H9 (cell line): ENCODE results near the gene POFUT2. TPM values are rescaled to one million over a fixed set of nuclear protein-coding genes. Genes with fewer than 3 reads are reported as not detected.

Experiments
- DNase-seq: peaks from one replicate; pipeline ENCODE4 v3.0.0-alpha.2; 2017
- H2AFZ ChIP-seq: one replicate; pipeline ENCODE4 v1.6.1; 2013; ENCODE audit warnings: mild to moderate bottlenecking, low read length, control low read depth, moderate library complexity
- H2AK5ac ChIP-seq: 2 replicates; pipeline ENCODE4 v1.6.1; 2013; ENCODE audit warnings: low read length, control low read depth, mixed read lengths; ENCODE audit not compliant: insufficient read length
- H2BK120ac ChIP-seq: one replicate; pipeline ENCODE4 v1.6.1; 2013; ENCODE audit warnings: low read depth, mild to moderate bottlenecking, low read length, control low read depth, inconsistent platforms; ENCODE audit not compliant: poor library complexity, severe bottlenecking
- H2BK12ac ChIP-seq: 2 replicates; pipeline ENCODE4 v1.6.1; 2013; ENCODE audit warnings: low read length, control low read depth, mixed read lengths, low read depth; ENCODE audit not compliant: insufficient read length
- H2BK15ac ChIP-seq: 2 replicates; pipeline ENCODE4 v1.6.1; 2013; ENCODE audit warnings: low read depth, low read length, control low read depth
- H2BK20ac ChIP-seq: one replicate; pipeline ENCODE4 v1.6.1; 2013; ENCODE audit warnings: low read depth, mild to moderate bottlenecking, low read length, control low read depth, inconsistent platforms; ENCODE audit not compliant: poor library complexity, severe bottlenecking
- H2BK5ac ChIP-seq: 2 replicates; pipeline ENCODE4 v1.6.1; 2013; ENCODE audit warnings: low read length, control low read depth, mixed read lengths; ENCODE audit not compliant: insufficient read length
- H3K14ac ChIP-seq: 2 replicates; pipeline ENCODE4 v1.6.1; 2013; ENCODE audit warnings: low read length, control low read depth; ENCODE audit not compliant: insufficient read depth
- H3K18ac ChIP-seq: 2 replicates; pipeline ENCODE4 v1.6.1; 2013; ENCODE audit warnings: low read depth, mild to moderate bottlenecking, mixed read lengths, low read length, control low read depth; ENCODE audit not compliant: insufficient read length
- H3K23ac ChIP-seq: 2 replicates; pipeline ENCODE4 v1.6.1; 2013; ENCODE audit warnings: low read length, control low read depth, mixed read lengths, low read depth; ENCODE audit not compliant: insufficient read length
- H3K23me2 ChIP-seq: 2 replicates; pipeline ENCODE4 v1.6.1; 2013; ENCODE audit warnings: low read depth, mild to moderate bottlenecking, mixed read lengths, low read length, control low read depth; ENCODE audit not compliant: insufficient read length, poor library complexity, severe bottlenecking
- H3K27ac ChIP-seq: 2 replicates; pipeline ENCODE4 v1.5.1; 2013; ENCODE audit warnings: low read length, control low read depth, mixed read lengths, low read depth; ENCODE audit not compliant: insufficient read length
- H3K27me3 ChIP-seq: 2 replicates; pipeline ENCODE4 v1.6.1; 2013; ENCODE audit warnings: low read length, control low read depth, inconsistent platforms; ENCODE audit not compliant: insufficient read depth
- H3K4ac ChIP-seq: 2 replicates; pipeline ENCODE4 v1.6.1; 2013; ENCODE audit warnings: low read depth, mild to moderate bottlenecking, control low read depth, inconsistent platforms, low read length, moderate library complexity
- H3K4me1 ChIP-seq: 2 replicates; pipeline ENCODE4 v1.6.1; 2013; ENCODE audit warnings: low read length, control low read depth, inconsistent platforms; ENCODE audit not compliant: insufficient read depth
- H3K4me2 ChIP-seq: 2 replicates; pipeline ENCODE4 v1.6.1; 2013; ENCODE audit warnings: low read length, control low read depth, mixed read lengths; ENCODE audit not compliant: insufficient read length, insufficient read depth
- H3K56ac ChIP-seq: 2 replicates; pipeline ENCODE4 v1.6.1; 2013; ENCODE audit warnings: low read depth, mild to moderate bottlenecking, mixed read lengths, low read length, control low read depth; ENCODE audit not compliant: insufficient read length
- H3K79me1 ChIP-seq: 2 replicates; pipeline ENCODE4 v1.6.1; 2013; ENCODE audit warnings: low read depth, mild to moderate bottlenecking, moderate library complexity, low read length, control low read depth, inconsistent platforms; ENCODE audit not compliant: insufficient read depth, poor library complexity, severe bottlenecking
- H3K79me2 ChIP-seq: 2 replicates; pipeline ENCODE4 v1.6.1; 2013; ENCODE audit warnings: low read length, control low read depth, inconsistent platforms; ENCODE audit not compliant: insufficient read depth
- H3K9ac ChIP-seq: 2 replicates; pipeline ENCODE4 v1.6.1; 2013; ENCODE audit warnings: low read length, control low read depth, mixed read lengths; ENCODE audit not compliant: insufficient read length; ENCODE audit errors: extremely low read depth
- H3K9me3 ChIP-seq: one replicate; pipeline ENCODE4 v1.6.1; 2013; ENCODE audit warnings: low read depth, low read length, inconsistent platforms; ENCODE audit not compliant: control insufficient read depth
- H3T11ph ChIP-seq: one replicate; pipeline ENCODE4 v1.6.1; 2013; ENCODE audit warnings: mild to moderate bottlenecking, low read length, control low read depth, inconsistent platforms
- H4K20me1 ChIP-seq: one replicate; pipeline ENCODE4 v1.6.1; 2013; ENCODE audit not compliant: control insufficient read depth, insufficient read length, insufficient read depth
- H4K5ac ChIP-seq: 2 replicates; pipeline ENCODE4 v1.6.1; 2013; ENCODE audit warnings: low read depth, mild to moderate bottlenecking, mixed read lengths, low read length, control low read depth; ENCODE audit not compliant: insufficient read length
- H4K8ac ChIP-seq: replicated peaks from 2 replicates; pipeline ENCODE4 v1.6.1; 2013; ENCODE audit warnings: low read length, control low read depth, mixed read lengths, low read depth; ENCODE audit not compliant: insufficient read length
- H4K91ac ChIP-seq: 2 replicates; pipeline ENCODE4 v1.6.1; 2013; ENCODE audit warnings: low read depth, mild to moderate bottlenecking, moderate library complexity, mixed read lengths, low read length, control low read depth; ENCODE audit not compliant: insufficient read length
- H3K27ac Mint-ChIP-seq, 3 experiments: 2 replicates in 2 of 3; 3 replicates in 1 of 3; pipeline ENCODE4 v1.8.0; 2020 to 2021; ENCODE audit warnings: mixed read lengths in 3 of 3, mild to moderate bottlenecking in 1 of 3, moderate library complexity in 1 of 3
- H3K27me3 Mint-ChIP-seq: 2 replicates; pipeline ENCODE4 v1.8.0; 2021; ENCODE audit warnings: low read depth, mild to moderate bottlenecking, moderate library complexity, mixed read lengths
- H3K36me3 Mint-ChIP-seq, 3 experiments: 2 replicates in 2 of 3; 3 replicates in 1 of 3; pipeline ENCODE4 v1.8.0; 2020 to 2021; ENCODE audit warnings: low read depth in 3 of 3, mixed read lengths in 3 of 3; ENCODE audit not compliant: insufficient read depth in 1 of 3
- H3K4me1 Mint-ChIP-seq, 2 experiments: 2 replicates each; pipeline ENCODE4 v1.8.0; 2020; ENCODE audit warnings: mixed read lengths in 2 of 2
- H3K4me3 Mint-ChIP-seq, 2 experiments: 2 replicates in 1 of 2; 3 replicates in 1 of 2; pipeline ENCODE4 v1.8.0; 2020 to 2021; ENCODE audit warnings: mild to moderate bottlenecking in 2 of 2, mixed read lengths in 2 of 2, moderate library complexity in 1 of 2
- H3K9me3 Mint-ChIP-seq, 2 experiments: 2 replicates in 1 of 2; 3 replicates in 1 of 2; pipeline ENCODE4 v1.8.0; 2020; ENCODE audit warnings: mild to moderate bottlenecking in 2 of 2, mixed read lengths in 2 of 2, moderate library complexity in 1 of 2
- WGBS: extraction: QIAGEN DNeasy Blood & Tissue Kit; methylation state at CpG from one replicate; pipeline ENCODE4 v1.1.7; 2013; ENCODE audit warnings: missing lambda C conversion rate, low lambda C conversion rate, mixed read lengths; ENCODE audit not compliant: insufficient read length; ENCODE audit errors: extremely low coverage; 5-methylcytosine and 5-hydroxymethylcytosine counted together
- total RNA-seq: library from RNA; stranded (reverse); gene quantifications from 2 replicates; pipeline ENCODE4 v1.2.1, GENCODE V29; 2021
- TF ChIP-seq, protein P1 (sequence below): fragments of 200-600 bp; sonication (generic); conservative IDR thresholded peaks from 3 replicates; pipeline ENCODE4 v1.8.0; 2021; ENCODE audit warnings: antibody characterized with exemption, mild to moderate bottlenecking

POFUT2 gene
- total RNA-seq, 1 experiment from 2014 or later = 34.8 TPM

DNA sequence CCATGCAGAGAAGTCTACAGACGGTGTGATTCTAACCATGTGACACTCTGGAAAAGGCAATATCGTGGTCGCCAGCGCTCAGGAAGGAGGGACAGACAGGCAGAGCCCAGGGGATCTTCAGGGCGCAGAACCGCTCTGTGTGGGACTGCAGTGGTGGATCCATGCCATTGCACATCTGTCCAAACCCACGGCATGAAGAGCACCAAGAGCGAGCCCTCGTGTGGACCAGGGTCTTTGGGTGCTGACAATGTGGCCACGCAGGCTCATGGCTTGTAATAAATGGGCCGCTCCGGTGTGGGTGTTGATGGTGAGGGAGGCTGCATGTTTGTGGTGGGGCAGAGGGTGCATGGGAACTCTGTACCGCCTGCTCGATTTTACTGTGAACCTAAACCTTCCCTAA, 25.3 kb upstream of the POFUT2 start:
- Mint-ChIP-seq H3K4me1 (peaks cover 16 to 17% of the 10 kb centered on the region in 2 experiments), H3K4me3 (no peak overlapping the region), H3K36me3 (no peaks in the 10 kb centered on the region; a peak in 2 of 7 replicates), H3K27ac (no peak overlapping the region), H3K9me3 (peaks cover 0 to 3% of the 10 kb centered on the region in 2 experiments; a peak in 1 of 5 replicates), H3K27me3 (peaks cover 18% of the 10 kb centered on the region)
- H2BK5ac ChIP-seq = no peak overlapping the region
- no peaks in the 10 kb centered on the region for H3K4me1 ChIP-seq
- no peak overlapping the region for H2AFZ ChIP-seq
- H3K23me2 ChIP-seq = no peaks in the 10 kb centered on the region
- H2BK120ac ChIP-seq = no peak overlapping the region
- no peak overlapping the region for H3K23ac ChIP-seq
- H3K9ac ChIP-seq = no peak overlapping the region
- H3K27me3 ChIP-seq = no peaks in the 10 kb centered on the region
- no peak overlapping the region for H4K8ac ChIP-seq
- TF ChIP-seq, protein P1, sequence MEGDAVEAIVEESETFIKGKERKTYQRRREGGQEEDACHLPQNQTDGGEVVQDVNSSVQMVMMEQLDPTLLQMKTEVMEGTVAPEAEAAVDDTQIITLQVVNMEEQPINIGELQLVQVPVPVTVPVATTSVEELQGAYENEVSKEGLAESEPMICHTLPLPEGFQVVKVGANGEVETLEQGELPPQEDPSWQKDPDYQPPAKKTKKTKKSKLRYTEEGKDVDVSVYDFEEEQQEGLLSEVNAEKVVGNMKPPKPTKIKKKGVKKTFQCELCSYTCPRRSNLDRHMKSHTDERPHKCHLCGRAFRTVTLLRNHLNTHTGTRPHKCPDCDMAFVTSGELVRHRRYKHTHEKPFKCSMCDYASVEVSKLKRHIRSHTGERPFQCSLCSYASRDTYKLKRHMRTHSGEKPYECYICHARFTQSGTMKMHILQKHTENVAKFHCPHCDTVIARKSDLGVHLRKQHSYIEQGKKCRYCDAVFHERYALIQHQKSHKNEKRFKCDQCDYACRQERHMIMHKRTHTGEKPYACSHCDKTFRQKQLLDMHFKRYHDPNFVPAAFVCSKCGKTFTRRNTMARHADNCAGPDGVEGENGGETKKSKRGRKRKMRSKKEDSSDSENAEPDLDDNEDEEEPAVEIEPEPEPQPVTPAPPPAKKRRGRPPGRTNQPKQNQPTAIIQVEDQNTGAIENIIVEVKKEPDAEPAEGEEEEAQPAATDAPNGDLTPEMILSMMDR = no peak
- H2BK15ac ChIP-seq = no peak overlapping the region
- no peak overlapping the region for H4K5ac ChIP-seq
- no peak for DNase-seq
- H3K4ac ChIP-seq = no peak overlapping the region
- H4K91ac ChIP-seq = no peak overlapping the region
- H3K27ac ChIP-seq = no peak overlapping the region
- no peaks in the 10 kb centered on the region for H3K9me3 ChIP-seq
- H3K4me2 ChIP-seq = no peak overlapping the region
- no peaks in the 10 kb centered on the region for H4K20me1 ChIP-seq
- H3T11ph ChIP-seq = no peak overlapping the region
- H2BK12ac ChIP-seq = no peak overlapping the region
- H2BK20ac ChIP-seq = no peak overlapping the region
- no CpG with 5 or more reads among the region's 14 CpGs for WGBS
- H3K79me2 ChIP-seq = no peaks in the 10 kb centered on the region
- no peak overlapping the region for H3K18ac ChIP-seq
- H3K56ac ChIP-seq = no peak overlapping the region
- no peak overlapping the region for H2AK5ac ChIP-seq
- no peaks in the 10 kb centered on the region for H3K79me1 ChIP-seq
- H3K14ac ChIP-seq = no peak overlapping the region
